Measurements from ENCODE around the gene NFASC.

DNA sequence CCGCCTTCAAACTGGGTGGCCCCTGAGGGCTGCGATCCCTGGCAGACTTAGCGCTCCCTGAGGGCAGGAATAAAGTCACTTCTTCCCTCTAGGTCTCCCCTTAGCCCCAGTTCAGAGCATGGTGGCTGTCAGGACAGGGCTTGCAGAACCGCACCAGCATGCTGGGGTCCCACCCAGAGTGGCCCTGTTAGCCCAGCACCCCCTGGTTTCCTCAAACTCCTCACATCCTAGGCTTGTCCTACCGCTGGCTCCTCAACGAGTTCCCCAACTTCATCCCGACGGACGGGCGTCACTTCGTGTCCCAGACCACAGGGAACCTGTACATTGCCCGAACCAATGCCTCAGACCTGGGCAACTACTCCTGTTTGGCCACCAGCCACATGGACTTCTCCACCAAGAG, 188.2 kb downstream of the NFASC start:
- no peak for TF ChIP-seq EZH2phosphoT487 (IDR thresholded peaks at IDR 0.05; ENCODE audit: insufficient read depth, low read depth)
- TF ChIP-seq EZH2 (IDR thresholded peaks at IDR 0.05; ENCODE audit: insufficient read depth, poor library complexity, severe bottlenecking): no peak

Data from GM23248 (cell line).